ENCODE data around the gene NCKAP5. TPM values are rescaled to one million over a fixed set of nuclear protein-coding genes. Genes with fewer than 3 reads are reported as not detected.

The NCKAP5 gene
- total RNA-seq, 1 experiment from 2014 or later = 3.2 TPM

- ChIA-PET CTCF (interaction anchor here (0.6 kb wide), 1 partner anchor 44 kb away, joined by 4 read pairs; no protein-coding TSS in a partner anchor), POLR2A (ENCODE audit: unreplicated experiment) (no interaction called here)
- peak overlapping the region; percentile 8; the same call in 1 of the 2 replicates for H3K4me2 ChIP-seq (ENCODE audit: low read length)
- no peaks in the 10 kb centered on the region for H3K9me2 ChIP-seq (replicated peaks; ENCODE audit: low read length)
- TF ChIP-seq EZH2phosphoT487 (IDR thresholded peaks at IDR 0.05; ENCODE audit: borderline replicate concordance, low read length) (no peak), CTCF (conservative IDR thresholded peaks at IDR 0.05; ENCODE audit: low read depth, low read length) (no peak; the same call in 1 of the 2 replicates), EZH2 (IDR thresholded peaks at IDR 0.05; ENCODE audit: low read length, unreplicated experiment) (no peak)
- no peaks in the 10 kb centered on the region for H3K36me3 ChIP-seq (ENCODE audit: low read depth, low read length)
- H3F3A ChIP-seq (ENCODE audit: low read length, unreplicated experiment) = no peaks in the 10 kb centered on the region
- BruUV-seq (replicated peaks) = no TSS peak
- no peaks in the 10 kb centered on the region for H3K27me3 ChIP-seq (ENCODE audit: low read length)
- H3K9me3 ChIP-seq (ENCODE audit: low read length) = no peaks in the 10 kb centered on the region
- H3K9ac ChIP-seq (ENCODE audit: low read length) = no peak overlapping the region
- intact Hi-C loops (cut with micrococcal nuclease) = loop anchor here (5.0 kb wide), 1 partner anchor 36 kb away; no protein-coding TSS in a partner anchor
- H3K27ac ChIP-seq (ENCODE audit: low read length) = peak overlapping the region; percentile 49
- ATAC-seq = peak; percentile 37
- H3K4me1 ChIP-seq (ENCODE audit: insufficient read depth, low read length) = peaks cover 22% of the 10 kb centered on the region
- no peak overlapping the region for H2AFZ ChIP-seq (ENCODE audit: low read length)
- H3K79me2 ChIP-seq (ENCODE audit: low read length) = no peaks in the 10 kb centered on the region
- DNase-seq = peak; percentile 58
- H4K20me1 ChIP-seq (ENCODE audit: low read length) = no peaks in the 10 kb centered on the region
- H3K4me3 ChIP-seq (ENCODE audit: low read length) = no peak overlapping the region
These were observed 281.8 kb downstream of the NCKAP5 start for GRCh38 chr2:133286326-133286922.

- DNase-seq (no peak), ATAC-seq (no peak)
- no peaks in the 10 kb centered on the region for H3K36me3 ChIP-seq (ENCODE audit: low read depth, low read length)
- no peak overlapping the region for H3K4me3 ChIP-seq (ENCODE audit: low read length)
- TF ChIP-seq EZH2phosphoT487 (IDR thresholded peaks at IDR 0.05; ENCODE audit: borderline replicate concordance, low read length) = no peak
- no peak for TF ChIP-seq CTCF (conservative IDR thresholded peaks at IDR 0.05; ENCODE audit: low read depth, low read length)
- TF ChIP-seq EZH2 (IDR thresholded peaks at IDR 0.05; ENCODE audit: low read length, unreplicated experiment) = no peak
- H3K9me3 ChIP-seq (ENCODE audit: low read length) = no peaks in the 10 kb centered on the region
- H2AFZ ChIP-seq (ENCODE audit: low read length) = no peak overlapping the region
- peaks cover 9% of the 10 kb centered on the region; the same call in 1 of the 2 replicates for H3K4me1 ChIP-seq (ENCODE audit: insufficient read depth, low read length)
- no TSS peak for BruUV-seq (replicated peaks)
- ChIA-PET CTCF (no interaction called here), POLR2A (ENCODE audit: unreplicated experiment) (no interaction called here)
- intact Hi-C loops (cut with micrococcal nuclease) = no loop called here
- no peaks in the 10 kb centered on the region for H3F3A ChIP-seq (ENCODE audit: low read length, unreplicated experiment)
- H3K4me2 ChIP-seq (ENCODE audit: low read length) = no peak overlapping the region
- no peaks in the 10 kb centered on the region for H4K20me1 ChIP-seq (ENCODE audit: low read length)
- H3K9ac ChIP-seq (ENCODE audit: low read length) = no peak overlapping the region
- H3K27me3 ChIP-seq (ENCODE audit: low read length) = no peaks in the 10 kb centered on the region
- H3K27ac ChIP-seq (ENCODE audit: low read length) = no peak overlapping the region
- no peaks in the 10 kb centered on the region for H3K9me2 ChIP-seq (replicated peaks; ENCODE audit: low read length)
- no peaks in the 10 kb centered on the region for H3K79me2 ChIP-seq (ENCODE audit: low read length)
These were observed 295.2 kb downstream of the NCKAP5 start for GRCh38 chr2:133273031-133273430.

GRCh38 chr2:133271105-133271504 lies 297.2 kb downstream of the NCKAP5 start:
- Histone ChIP-seq H3K36me3 (ENCODE audit: low read depth, low read length) (no peaks in the 10 kb centered on the region), H3K79me2 (ENCODE audit: low read length) (no peaks in the 10 kb centered on the region), H2AFZ (ENCODE audit: low read length) (no peak overlapping the region), H3K27me3 (ENCODE audit: low read length) (no peaks in the 10 kb centered on the region), H3K4me1 (ENCODE audit: insufficient read depth, low read length) (0 out of 2 replicates have a peak, but pooled peaks cover 13% of the 10 kb centered on the region), H3K4me2 (ENCODE audit: low read length) (no peak overlapping the region), H3K9me2 (replicated peaks; ENCODE audit: low read length) (no peaks in the 10 kb centered on the region), H3K4me3 (ENCODE audit: low read length) (no peak overlapping the region), H3K27ac (ENCODE audit: low read length) (no peak overlapping the region), H3F3A (ENCODE audit: low read length, unreplicated experiment) (no peaks in the 10 kb centered on the region), H3K9ac (ENCODE audit: low read length) (no peak overlapping the region), H3K9me3 (ENCODE audit: low read length) (no peaks in the 10 kb centered on the region), H4K20me1 (ENCODE audit: low read length) (no peaks in the 10 kb centered on the region)
- ATAC-seq (no peak), DNase-seq (peak; percentile 30)
- BruUV-seq (replicated peaks) = no TSS peak
- no peak for TF ChIP-seq EZH2phosphoT487 (IDR thresholded peaks at IDR 0.05; ENCODE audit: borderline replicate concordance, low read length)
- TF ChIP-seq EZH2 (IDR thresholded peaks at IDR 0.05; ENCODE audit: low read length, unreplicated experiment) = no peak
- no peak for TF ChIP-seq CTCF (conservative IDR thresholded peaks at IDR 0.05; ENCODE audit: low read depth, low read length)
- ChIA-PET POLR2A (ENCODE audit: unreplicated experiment) (no interaction called here), CTCF (no interaction called here)
- intact Hi-C loops (cut with micrococcal nuclease) = no loop called here

Measured in PC-3 (cell line).